Hematopoietic multipotent progenitor cell treated with erythropoietin and hydrocortisone succinate and interleukin-3 and kit ligand, for 15 days (in vitro differentiated cells): ENCODE results near the gene STAG1.
"Not testable (repeated sequence)": the region's sequence is repeated elsewhere in the genome, so short reads cannot be mapped to it uniquely, and the experiment has no call there.

ENCODE experiments used
- DNase-seq: peaks from one replicate; pipeline ENCODE4 v3.0.0-alpha.2; 2015; ENCODE audit warnings: low spot score

The STAG1 gene

DNA sequence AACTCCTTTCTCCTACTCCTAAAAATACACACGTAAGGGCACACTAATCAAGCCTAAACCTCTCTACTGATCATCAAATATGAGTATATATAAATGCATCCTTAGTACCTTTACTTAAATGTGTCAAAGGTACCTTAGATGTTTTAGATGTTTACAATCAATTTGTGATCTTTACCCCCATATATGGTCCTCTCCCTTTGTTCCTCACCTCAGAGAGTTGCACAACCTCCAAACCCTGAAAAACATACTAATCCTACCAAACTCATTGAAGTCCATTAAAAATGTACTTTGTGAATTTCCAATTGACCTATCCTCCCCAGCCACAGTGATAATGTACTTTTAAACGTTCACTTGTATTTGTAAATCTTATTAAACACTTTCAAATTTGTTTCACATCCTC is 249.1 kb downstream of the STAG1 start:
- no peak for DNase-seq

DNA sequence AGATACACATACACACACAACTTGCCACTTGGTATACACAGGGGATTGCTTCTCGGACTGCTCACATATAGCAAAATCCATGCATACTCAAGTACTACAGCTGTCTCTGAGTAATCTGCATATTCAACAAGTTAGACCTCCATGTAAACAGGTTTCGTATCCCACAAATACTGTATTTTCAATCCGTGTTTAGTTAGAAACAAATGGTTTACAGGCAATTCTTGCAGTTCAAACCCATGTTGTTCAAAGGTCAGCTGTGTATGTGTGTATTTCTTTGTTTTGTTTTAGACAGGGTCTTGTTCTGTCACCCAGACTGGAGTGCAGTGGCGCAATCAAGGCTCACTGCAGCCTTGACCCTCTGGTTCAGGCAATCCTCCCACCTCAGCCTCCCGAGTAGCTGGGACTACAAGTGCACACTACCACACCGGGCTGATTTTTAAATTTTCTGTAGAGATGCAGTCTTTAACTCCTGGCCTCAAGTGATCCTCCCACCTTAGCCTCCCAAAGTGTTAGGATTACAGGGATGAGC is 253.2 kb downstream of the STAG1 start:
- no peak for DNase-seq

DNA sequence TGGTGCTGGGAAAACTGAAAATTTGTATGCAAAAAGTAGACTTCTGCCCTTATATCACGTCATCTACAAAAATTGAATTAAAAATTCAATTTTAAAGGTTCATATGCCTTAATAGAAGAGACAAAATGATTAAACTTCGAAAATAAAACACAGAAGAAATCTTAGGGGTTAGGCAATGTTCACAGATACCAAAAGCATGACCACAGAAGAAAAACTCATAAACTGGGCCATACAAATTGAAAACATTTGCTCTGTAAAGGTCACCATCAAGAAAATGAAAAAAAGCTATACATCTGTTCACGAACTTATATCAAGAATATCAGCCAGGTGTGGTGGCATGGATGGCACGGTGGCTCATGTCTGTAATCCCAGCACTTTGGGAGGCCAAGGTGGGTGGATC is 257.0 kb downstream of the STAG1 start:
- no peak for DNase-seq

DNA sequence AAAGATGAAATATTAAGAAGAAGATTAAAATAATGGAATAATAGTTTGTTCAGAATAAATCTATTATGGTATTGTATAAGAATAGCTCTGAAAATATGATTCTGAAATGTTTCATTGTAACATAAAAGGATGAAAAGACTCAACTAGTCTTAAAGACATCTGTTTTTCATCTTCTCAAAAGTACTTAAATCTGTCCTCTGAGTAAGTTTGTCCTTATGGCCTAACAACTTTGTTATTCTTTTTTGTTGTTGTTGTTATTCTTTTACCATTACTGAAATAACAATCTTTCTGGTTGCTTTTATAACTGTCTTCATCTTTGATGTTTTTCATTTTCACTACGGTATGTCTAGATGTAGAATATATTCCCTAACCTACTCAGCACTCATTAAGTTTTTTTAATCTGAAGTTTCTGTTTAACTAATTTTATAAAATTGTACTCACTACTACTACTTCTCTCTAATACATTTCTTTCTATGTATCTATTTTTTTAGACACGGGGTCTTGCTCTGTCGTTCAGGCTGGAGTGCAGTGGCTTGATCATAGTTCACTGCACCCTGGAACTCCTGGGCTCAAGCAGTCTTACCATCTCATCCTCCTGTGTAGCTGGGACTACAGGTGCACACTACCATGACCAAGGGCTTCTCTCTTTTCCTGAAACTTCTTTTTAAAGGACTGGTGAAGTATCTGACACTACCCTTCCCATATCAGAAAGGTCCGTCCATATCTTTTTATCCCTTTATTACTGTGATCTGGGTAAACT is 261.4 kb downstream of the STAG1 start:
- no peak for DNase-seq

DNA sequence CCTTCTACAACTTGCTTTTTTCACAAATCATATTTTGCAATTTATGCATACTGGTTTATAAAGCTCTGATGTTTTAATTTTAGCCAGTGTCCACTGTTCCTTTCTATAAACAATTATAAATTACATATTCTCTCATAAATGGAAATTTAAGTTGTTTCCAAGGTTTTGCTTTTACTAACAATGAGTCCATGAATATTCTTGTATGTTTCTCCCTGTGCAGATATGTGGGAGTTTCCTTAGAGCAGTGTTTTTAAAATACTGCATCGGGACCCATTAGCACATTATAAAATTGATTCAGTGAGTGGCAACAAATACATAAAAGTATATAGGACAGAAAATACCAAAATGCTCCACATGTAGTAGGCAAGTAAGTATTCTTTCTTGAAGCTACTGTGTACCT is 266.4 kb downstream of the STAG1 start:
- no peak for DNase-seq

DNA sequence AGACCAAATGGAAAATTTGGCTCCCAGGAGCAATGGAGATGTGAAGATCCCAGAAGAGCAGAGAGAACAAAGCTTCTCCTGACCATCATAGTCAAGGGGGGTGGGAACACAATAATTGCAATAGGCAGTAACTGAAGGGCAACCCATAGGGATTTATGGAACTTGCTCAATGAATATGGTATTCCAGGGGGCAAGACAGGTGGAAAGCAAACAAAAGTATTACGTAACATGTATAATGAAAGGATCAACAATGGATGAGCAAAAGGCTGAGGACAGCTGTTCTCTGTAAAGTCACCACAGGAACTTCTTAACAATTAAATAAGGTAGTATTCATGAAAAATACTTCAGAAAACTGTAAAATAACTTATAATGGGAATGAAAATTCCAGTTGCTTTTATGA is 275.9 kb downstream of the STAG1 start:
- no peak for DNase-seq

DNA sequence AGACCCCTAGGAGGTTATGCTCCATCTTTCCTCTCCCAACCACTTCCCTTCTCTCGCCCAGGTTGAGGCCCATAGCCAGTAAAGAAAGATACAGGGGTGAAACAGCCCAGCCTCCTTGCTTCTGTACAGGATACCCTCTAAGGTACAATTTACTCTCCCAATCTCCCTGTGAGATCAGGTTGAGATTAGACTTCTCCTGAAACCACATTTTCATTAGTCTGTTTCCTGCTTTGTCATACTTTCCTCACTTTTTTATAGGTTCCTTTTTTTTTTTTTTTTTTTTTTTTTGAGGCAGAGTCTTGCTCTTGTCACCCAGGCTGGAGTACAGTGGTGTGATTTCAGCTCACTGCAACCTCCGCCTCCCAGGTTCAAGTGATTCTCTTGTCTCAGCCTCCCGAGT is 277.3 kb downstream of the STAG1 start:
- DNase-seq = not testable (repeated sequence)

DNA sequence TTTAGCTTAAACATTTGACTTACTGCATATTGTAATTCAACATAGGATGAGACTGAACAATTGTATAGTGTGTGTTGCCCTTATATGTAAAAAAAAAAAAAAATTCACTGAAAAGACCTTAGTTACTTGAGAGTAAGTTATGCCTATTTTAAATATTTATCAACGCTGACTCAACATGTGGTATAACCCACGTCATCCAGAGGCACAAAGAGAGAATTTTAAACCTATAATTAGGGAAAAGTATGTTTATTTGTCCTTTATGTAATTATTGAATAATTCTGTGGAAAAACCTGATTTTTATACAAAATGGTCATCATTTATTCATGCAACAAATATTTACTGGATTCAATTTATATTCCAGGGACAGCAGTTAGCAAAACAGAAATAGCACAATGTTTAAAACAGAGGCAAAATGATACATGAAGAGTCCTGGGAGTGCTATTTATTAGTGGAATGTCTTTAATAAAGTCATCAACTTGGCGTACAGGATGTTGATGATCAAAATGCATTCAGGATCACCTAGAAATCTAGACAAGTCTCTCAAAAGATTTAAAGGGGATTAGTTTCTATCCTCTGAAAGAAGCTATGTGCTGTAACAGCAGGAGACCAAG is 278.4 kb downstream of the STAG1 start:
- DNase-seq = no peak

DNA sequence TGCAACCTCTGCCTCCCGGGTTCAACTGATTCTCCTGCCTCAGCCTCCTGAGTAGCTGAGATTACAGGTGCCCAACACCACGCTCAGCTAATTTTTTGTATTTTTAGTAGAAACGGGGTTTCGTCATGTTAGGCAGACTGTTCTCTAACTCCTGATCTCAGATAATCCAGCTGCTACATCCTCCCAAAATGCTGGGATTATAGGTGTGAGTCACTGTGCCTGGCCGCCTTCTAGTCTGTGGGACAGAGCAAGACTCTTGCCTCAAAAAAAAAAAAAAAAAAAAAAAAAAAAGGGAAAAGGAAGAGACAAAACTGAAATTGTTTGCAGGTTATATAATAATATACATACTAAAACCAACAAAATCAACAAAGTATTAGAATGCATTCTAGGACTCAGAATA is 286.9 kb downstream of the STAG1 start:
- DNase-seq = no peak

DNA sequence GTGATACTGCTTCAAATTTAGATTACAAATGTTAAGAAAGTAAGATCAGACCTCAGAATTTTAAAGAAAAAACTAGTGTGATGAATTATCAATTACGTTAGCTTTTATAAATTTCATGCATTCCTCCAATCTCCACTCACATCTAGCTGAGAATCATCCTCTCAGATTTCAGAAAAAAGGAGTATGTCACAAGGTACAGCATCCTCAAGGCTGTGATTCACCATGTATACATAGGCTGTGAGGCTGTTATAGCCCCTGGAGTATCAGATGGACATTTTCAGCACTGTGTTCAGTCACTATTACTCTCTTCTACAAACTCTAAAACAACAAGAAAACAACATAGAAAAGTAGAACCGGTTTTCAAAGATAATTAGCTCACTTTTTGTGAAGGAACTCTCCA is 287.7 kb downstream of the STAG1 start:
- DNase-seq = no peak

DNA sequence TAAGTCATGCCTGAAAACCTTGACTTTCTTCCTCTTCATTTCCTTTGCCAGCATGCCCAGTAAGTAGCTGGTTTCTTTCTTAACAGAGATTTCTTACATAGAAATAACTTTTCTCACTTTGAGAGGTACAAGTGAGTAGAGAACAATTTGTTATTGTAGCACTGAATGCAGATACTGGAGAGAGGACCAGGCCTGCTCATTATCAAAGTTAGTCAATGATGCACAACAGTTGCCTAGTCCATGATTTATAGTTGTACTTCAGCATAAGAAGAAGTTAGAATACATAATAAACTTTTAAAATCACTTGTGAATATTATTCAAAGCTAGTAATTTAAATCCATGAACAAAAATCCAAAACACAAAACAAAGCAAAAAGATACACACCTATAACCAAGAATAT is 289.0 kb downstream of the STAG1 start:
- no peak for DNase-seq

DNA sequence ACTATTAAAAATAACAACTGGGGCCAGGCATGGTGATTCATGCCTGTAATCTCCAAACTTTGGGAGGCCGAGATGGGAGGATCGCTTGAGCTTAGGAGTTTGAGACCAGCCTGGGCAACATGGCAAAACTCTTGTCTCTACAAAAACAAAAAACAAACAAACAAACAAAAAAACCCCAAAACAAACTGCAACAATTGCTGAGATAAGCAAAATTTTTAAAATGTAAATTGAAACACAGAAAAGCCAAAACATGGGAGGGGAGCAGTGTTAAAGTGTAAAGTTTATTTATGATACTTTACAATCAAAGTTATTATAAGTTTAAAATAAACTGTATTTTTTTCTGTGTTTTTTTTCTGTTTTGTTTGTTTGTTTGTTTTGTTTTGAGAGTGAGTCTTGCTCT is 294.4 kb downstream of the STAG1 start:
- DNase-seq = no peak

DNA sequence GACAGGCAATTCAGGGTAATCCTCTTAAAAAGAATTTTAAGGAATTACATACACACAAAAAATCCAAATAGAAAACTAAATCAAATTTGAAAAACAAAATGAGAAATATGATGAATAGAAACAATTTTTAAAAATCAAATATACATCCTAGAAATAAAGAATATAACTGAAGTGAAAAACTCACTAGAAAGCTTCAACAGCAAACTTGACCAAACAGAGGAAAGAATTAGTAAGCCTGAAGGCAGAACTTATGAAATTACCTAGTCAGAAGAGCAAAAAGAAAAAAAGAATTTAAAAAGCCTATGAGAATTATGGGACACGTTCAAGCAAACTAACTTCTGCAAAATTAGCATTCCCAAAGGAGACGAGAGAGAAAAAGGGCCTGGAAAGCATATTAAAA is 296.0 kb downstream of the STAG1 start:
- no peak for DNase-seq

DNA sequence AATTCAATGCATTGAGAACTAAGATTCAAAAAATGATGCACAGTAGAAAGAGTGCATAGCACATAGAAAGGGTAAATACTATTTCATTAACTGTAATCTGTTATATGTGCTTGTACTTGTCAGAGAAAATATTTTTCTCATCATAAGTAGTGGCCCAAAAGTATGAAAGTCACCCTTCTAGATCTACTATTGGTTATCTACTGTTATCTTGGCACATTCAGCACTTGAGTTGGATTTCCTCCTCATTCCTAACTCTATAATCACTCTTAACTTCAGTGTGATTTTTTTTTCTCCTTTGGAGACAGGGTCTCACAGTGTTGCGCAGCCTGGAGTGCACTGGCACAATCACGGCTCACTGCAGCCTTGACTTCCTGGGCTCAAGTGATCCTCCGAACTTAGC is 307.6 kb downstream of the STAG1 start:
- no peak for DNase-seq

DNA sequence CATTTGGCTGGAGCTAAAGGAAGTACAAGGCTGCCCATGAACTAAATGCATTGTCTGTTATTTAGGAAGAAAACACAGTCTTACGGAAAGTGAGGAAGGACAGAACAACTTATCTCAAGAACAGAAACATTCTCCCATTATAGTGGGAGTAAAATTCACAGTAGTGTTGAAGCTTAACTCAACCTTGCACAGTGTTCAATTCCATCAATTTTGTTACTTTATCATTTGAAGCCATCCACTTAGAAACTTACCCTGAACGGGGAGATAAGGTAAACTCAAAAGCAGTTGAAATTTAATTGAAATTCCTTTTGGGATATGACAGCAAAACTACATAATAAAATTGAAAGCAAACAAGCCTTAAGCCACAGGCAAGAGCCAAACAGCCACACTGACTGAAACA is 315.1 kb downstream of the STAG1 start:
- DNase-seq = no peak

DNA sequence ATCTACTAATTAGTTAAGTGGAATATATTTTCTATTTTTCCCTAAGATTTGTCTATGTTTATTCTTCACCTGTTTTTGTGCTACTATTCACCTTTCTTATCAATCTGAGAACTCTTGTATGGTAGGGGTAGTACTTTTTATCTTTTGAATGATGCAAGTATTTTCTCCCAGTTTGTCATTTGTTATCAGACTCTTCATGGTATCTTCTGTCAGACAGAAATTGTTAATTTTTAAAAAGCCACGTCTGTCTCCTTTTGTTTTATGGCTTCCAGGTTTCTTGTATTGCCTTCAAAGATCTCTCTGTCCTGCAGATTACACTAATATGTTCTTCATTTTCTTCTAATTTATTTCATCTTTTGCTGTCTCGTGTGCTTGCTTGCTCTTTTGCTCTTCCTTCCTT is 317.7 kb downstream of the STAG1 start:
- no peak for DNase-seq

DNA sequence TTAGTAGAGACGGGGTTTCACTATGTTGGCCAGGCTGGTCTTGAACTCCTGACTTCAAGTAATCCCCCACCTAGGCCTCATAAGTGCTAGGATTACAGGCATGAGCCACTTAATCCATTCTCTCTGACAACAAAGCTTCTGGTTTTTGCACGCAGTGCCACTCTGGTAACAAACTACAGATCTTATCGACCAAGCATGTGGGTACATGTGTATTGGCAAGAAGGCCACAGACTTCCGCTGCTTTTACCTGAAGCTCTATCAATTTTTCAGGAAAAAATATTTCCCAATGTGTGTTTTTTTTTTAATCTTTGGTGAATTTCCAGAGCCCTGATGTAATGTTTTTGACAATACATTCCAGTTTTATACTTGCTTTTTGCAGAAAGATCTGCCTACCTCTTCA is 319.5 kb downstream of the STAG1 start:
- DNase-seq = no peak

DNA sequence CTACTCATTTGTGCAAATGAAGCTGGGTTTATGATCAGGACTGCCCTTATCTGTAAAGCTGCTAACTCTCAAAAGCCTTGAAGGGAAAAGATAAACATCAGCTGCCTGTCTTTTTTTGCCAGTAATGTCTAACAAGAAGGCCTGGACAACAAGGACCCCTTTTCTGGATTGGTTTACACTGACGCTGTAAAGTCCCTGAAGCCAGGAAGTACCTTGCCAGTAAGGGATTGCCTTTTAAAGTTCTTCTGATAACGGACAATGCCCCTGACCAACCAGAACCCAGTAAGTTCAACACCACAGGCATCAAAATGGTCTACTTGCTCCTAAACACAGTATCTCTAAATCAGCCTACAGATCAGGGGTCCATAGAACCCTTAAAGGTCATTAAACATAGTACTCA is 324.0 kb downstream of the STAG1 start:
- DNase-seq = no peak

DNA sequence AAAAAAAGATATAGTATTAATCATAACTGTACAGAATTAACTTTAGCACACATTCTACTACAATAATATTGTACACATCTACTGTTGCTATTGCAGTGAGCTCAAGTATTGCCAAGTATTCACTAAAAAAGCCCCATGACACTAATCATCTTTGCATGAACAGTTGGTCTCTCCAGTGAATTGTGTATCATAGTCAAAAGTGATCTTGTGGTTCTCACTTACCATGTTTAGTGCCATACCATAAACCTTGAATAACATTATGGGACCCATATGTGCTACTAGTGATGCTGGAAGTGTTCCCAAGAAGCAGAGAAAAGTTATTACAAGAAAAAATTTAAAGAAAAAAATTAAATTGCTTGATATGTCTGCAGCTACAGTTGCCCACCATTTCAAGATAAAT is 324.9 kb downstream of the STAG1 start:
- DNase-seq = no peak

DNA sequence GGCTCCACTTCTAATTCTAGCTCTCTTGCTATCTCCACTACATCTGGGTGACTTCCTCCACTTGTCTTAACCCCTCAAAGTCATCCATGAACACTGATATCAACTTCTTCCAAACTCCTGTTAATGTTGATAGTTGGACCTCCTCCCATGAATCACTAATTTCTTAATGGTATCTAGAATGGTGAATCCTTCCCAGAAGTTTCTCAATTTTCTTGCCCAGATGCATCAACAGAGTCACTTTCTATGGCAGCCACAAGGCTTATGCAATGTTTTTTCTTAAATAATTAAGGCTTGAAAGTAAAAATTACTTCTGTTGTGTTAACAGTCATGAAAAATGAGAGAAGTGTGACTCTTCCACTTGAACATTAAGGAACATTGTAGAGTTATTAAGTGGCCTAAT is 337.7 kb downstream of the STAG1 start:
- no peak for DNase-seq

DNA sequence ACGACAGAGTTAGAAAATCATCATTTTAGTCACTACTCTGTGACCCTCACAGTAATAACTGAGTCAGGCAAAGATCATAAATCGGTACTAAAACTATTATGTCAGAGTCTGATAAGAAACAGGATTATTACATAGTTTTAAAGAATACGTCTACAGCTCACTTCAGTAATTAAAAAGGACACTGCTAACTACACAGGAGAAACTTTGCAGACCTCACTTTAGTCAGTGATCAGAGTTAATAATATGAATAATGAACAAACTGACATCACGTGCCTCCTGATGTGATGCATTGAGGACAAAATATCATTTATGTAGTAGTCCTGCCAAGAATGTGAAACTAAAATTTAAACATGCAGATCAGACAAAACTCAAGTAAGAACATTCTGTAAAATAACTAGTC is 339.9 kb downstream of the STAG1 start:
- DNase-seq = no peak

DNA sequence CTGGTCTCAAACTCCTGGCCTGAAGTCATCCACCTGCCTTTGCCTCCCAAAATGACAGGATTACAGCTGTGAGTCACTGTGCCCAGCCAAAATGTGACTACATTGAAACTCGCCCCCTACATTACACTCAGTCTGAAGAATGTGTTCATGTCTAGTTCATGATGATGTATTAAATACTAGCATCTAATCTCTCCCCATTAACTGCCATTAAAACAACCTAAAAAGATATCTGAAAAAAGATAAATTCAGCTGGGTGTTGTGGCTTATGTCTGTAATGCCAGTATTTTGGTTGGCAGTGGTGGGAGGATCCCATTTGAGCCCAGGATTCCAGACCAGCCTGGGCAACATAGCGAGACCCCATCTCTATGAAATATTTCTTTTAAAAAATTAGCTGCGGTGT is 342.6 kb downstream of the STAG1 start:
- DNase-seq = no peak

DNA sequence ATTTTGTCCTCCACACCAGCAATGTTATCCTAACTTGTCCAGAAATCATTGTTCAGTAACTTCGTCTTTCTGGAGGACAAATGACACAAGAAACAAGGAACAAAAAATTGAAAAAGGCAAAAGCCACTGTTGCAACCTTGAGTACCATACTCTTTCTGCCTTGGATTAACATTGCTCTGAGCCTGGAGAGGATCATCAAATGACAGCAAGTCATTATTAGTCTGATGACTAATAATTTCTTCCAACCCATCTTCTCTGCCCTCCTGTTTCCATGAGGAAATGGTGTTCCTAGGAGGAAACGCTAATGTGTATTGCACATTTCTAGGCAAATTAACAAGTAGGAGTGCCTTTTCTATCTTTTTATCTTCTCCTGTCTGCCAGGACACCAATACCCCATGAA is 348.1 kb downstream of the STAG1 start:
- no peak for DNase-seq

DNA sequence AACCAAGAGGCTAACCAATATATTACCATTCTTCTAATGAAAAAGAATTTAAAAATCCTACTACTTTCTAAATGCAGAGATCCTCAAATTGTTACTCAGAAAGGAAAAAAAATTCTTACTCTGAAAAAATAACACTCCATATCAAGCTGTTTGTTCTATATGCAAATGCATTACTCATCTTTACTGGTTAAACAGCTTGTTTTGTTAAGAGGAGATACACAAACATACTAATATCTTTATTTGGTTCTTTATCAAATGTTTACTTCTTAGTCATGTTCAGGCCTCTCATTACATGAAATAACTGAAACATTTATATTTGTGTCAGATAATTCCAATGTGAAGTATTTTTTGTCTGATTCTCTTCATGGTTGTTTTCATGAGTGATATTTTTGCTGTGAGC is 355.3 kb downstream of the STAG1 start:
- DNase-seq = no peak
